ENCODE measurements around the gene ABLIM1. TPM values are rescaled to one million over a fixed set of nuclear protein-coding genes. Genes with fewer than 3 reads are reported as not detected.

The ABLIM1 gene
- total and polyA plus RNA-seq, 2 of the 13 experiments (the other 11 are each of a cell fraction or from before 2014, with no cell fraction given), result 59.4 to 92.7 TPM

DNA sequence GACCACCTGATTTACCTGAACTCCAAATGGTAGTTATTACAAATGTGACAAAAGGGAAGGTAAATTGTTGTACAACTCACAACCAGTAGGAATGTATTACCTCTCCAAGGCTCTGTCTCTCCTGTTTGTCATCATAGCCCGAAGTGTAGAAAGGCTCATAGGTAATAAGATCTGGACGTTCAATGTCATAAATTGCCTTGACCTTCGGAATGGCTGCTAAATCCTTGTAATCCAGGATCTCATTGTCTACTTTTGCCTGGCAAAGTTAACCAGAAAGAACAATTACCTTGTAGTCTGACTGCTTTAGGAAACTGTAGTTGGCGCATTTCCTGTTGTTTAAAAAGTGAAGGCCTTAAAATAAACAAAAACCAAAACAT, 185.2 kb downstream of the ABLIM1 start:
- DNase-seq (ENCODE audit: low spot score) (no peak), ATAC-seq (no peak), FAIRE-seq (no peak)
- Histone ChIP-seq H3K4me3 (replicated peaks in 1 of 3; ENCODE audit: insufficient read depth in 1 of 3, low read depth in 2 of 3, low read length in 3 of 3) (no peak overlapping the region), H3K4me2 (ENCODE audit: low read depth, low read length) (no peak overlapping the region), H3K27ac (ENCODE audit: extremely low read length, insufficient read depth, low read length) (no peak overlapping the region), H3K9ac (ENCODE audit: insufficient read depth, low read depth, low read length) (no peak overlapping the region), H3K9me3 (ENCODE audit: low read length) (no peaks in the 10 kb centered on the region), H3K27me3 (ENCODE audit: control insufficient read depth in 1 of 2, insufficient read depth in 2 of 2, low read length in 2 of 2) (no peaks in the 10 kb centered on the region), H2AFZ (ENCODE audit: low read length) (no peak overlapping the region), H3K36me3 (replicated peaks in 1 of 2; ENCODE audit: control insufficient read depth in 1 of 2, insufficient read depth in 2 of 2, low read length in 2 of 2) (peaks cover 10 to 23% of the 10 kb centered on the region in 2 experiments), H4K20me1 (ENCODE audit: insufficient read depth, low read length) (no peaks in the 10 kb centered on the region), H3K79me2 (ENCODE audit: insufficient read depth, low read length) (no peaks in the 10 kb centered on the region), H3K4me1 (ENCODE audit: insufficient read depth, low read length) (peaks cover 62% of the 10 kb centered on the region)
- intact Hi-C loops (cut with micrococcal nuclease; ENCODE audit: unreplicated experiment), result loop anchor here (1.0 to 5.0 kb wide), 2 partner anchors 16 to 34 kb away; no protein-coding TSS in a partner anchor
- ChIA-PET POLR2A (no interaction called here), CTCF (ENCODE audit: low intra/inter-chr PET ratio, low total read pairs) (interaction anchor here (5.2 kb wide), 1 partner anchor 75 kb away, joined by 57 read pairs; no protein-coding TSS in a partner anchor)
- BruUV-seq (replicated peaks), result no TSS peak
- TF ChIP-seq, protein P1, sequence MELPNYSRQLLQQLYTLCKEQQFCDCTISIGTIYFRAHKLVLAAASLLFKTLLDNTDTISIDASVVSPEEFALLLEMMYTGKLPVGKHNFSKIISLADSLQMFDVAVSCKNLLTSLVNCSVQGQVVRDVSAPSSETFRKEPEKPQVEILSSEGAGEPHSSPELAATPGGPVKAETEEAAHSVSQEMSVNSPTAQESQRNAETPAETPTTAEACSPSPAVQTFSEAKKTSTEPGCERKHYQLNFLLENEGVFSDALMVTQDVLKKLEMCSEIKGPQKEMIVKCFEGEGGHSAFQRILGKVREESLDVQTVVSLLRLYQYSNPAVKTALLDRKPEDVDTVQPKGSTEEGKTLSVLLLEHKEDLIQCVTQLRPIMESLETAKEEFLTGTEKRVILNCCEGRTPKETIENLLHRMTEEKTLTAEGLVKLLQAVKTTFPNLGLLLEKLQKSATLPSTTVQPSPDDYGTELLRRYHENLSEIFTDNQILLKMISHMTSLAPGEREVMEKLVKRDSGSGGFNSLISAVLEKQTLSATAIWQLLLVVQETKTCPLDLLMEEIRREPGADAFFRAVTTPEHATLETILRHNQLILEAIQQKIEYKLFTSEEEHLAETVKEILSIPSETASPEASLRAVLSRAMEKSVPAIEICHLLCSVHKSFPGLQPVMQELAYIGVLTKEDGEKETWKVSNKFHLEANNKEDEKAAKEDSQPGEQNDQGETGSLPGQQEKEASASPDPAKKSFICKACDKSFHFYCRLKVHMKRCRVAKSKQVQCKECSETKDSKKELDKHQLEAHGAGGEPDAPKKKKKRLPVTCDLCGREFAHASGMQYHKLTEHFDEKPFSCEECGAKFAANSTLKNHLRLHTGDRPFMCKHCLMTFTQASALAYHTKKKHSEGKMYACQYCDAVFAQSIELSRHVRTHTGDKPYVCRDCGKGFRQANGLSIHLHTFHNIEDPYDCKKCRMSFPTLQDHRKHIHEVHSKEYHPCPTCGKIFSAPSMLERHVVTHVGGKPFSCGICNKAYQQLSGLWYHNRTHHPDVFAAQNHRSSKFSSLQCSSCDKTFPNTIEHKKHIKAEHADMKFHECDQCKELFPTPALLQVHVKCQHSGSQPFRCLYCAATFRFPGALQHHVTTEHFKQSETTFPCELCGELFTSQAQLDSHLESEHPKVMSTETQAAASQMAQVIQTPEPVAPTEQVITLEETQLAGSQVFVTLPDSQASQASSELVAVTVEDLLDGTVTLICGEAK (IDR thresholded peaks at IDR 0.05), result no peak
- TF ChIP-seq, protein P1 (CRISPR knock-in tag; IDR thresholded peaks at IDR 0.05), result no peak
- no peak for TF ChIP-seq IKZF1 (IDR thresholded peaks at IDR 0.05)
- 81% methylated on average over 4 of the region's 4 CpGs for WGBS (ENCODE audit: low lambda C conversion rate)
- in situ Hi-C loops (cut with HindIII; ENCODE audit: extremely low pct_ligation_motif_present, low pct_unique_long_range_greater_than_20kb), result loop anchor here (5.0 kb wide), 2 partner anchors 74 to 224 kb away; no protein-coding TSS in a partner anchor

All from HepG2 (cell line).